Keratinocyte (primary cell): Measurements from ENCODE around the gene TOR4A. TPM values are rescaled to one million over a fixed set of nuclear protein-coding genes. Genes with fewer than 3 reads are reported as not detected.

Experiments
- DNase-seq: peaks from one replicate; pipeline ENCODE4 v3.0.0-alpha.2; 2011; ENCODE audit warnings: low read depth, missing footprints, low spot score
- FAIRE-seq: peaks from 2 replicates; lab custom pipeline; 2011; peaks lifted over from hg19 to GRCh38; lab: Jason Lieb, UNC
- H2AFZ ChIP-seq: 2 replicates; pipeline ENCODE4 v1.6.0; 2012; ENCODE audit warnings: low read length, control low read depth, inconsistent platforms; ENCODE audit not compliant: control insufficient read depth
- H3K27ac ChIP-seq: 2 replicates; pipeline ENCODE4 v1.5.1; 2011; ENCODE audit warnings: low read length; ENCODE audit not compliant: control insufficient read depth, insufficient read depth
- H3K27me3 ChIP-seq: 3 replicates; pipeline ENCODE4 v1.6.0; 2011; ENCODE audit warnings: low read length; ENCODE audit not compliant: control insufficient read depth, insufficient read depth; ENCODE audit errors: extremely low read depth
- H3K36me3 ChIP-seq, 2 experiments: 2 replicates in 1 of 2; 3 replicates in 1 of 2; pipeline ENCODE4 v1.5.1; 2011; ENCODE audit warnings: low read length in 2 of 2, mild to moderate bottlenecking in 1 of 2; ENCODE audit not compliant: control insufficient read depth in 2 of 2, insufficient read depth in 2 of 2; ENCODE audit errors: extremely low read depth in 1 of 2
- H3K4me1 ChIP-seq: 3 replicates; pipeline ENCODE4 v1.5.1; 2011; ENCODE audit warnings: low read length; ENCODE audit not compliant: control insufficient read depth, insufficient read depth; ENCODE audit errors: extremely low read depth
- H3K4me2 ChIP-seq: 3 replicates; pipeline ENCODE4 v1.6.0; 2011; ENCODE audit warnings: low read depth, low read length; ENCODE audit not compliant: control insufficient read depth, insufficient read depth; ENCODE audit errors: extremely low read depth
- H3K4me3 ChIP-seq, 3 experiments: fragments of 200-600 bp in 1 of 3; sonication (generic) in 1 of 3; 2 replicates in 2 of 3; 3 replicates in 1 of 3; pipeline ENCODE4 v1.5.1; 2011 to 2016; ENCODE audit warnings: low read length in 3 of 3, mild to moderate bottlenecking in 3 of 3, control low read depth in 2 of 3, inconsistent platforms in 1 of 3, low read depth in 1 of 3, mixed read lengths in 1 of 3, mixed run types in 1 of 3, moderate library complexity in 1 of 3; ENCODE audit not compliant: control insufficient read depth in 2 of 3, insufficient read depth in 2 of 3; ENCODE audit errors: extremely low read depth in 1 of 3
- H3K79me2 ChIP-seq: 2 replicates; pipeline ENCODE4 v1.6.0; 2012; ENCODE audit warnings: low read length; ENCODE audit not compliant: control insufficient read depth, insufficient read depth
- H3K9ac ChIP-seq: 3 replicates; pipeline ENCODE4 v1.6.0; 2011; ENCODE audit warnings: low read length; ENCODE audit not compliant: control insufficient read depth, insufficient read depth; ENCODE audit errors: extremely low read depth
- H3K9me1 ChIP-seq: 3 replicates; pipeline ENCODE4 v1.6.0; 2011; ENCODE audit warnings: low read length; ENCODE audit not compliant: control insufficient read depth, insufficient read depth; ENCODE audit errors: extremely low read depth
- H3K9me3 ChIP-seq: 2 replicates; pipeline ENCODE4 v1.5.1; 2012; ENCODE audit warnings: low read depth, low read length; ENCODE audit not compliant: control insufficient read depth
- H4K20me1 ChIP-seq: 3 replicates; pipeline ENCODE4 v1.6.0; 2011; ENCODE audit warnings: low read length; ENCODE audit not compliant: control insufficient read depth, insufficient read depth; ENCODE audit errors: extremely low read depth
- EZH2 ChIP-seq: IDR thresholded peaks from one replicate; pipeline ENCODE4 v1.6.1; 2012; ENCODE audit warnings: inconsistent platforms, mild to moderate bottlenecking, low read length, moderate library complexity
- dilution Hi-C: fragments of 300-500 bp; cut with MboI; formaldehyde crosslinking; loops from one replicate; pipeline ENCODE4 v1.7.0; 2020; ENCODE audit warnings: low sequenced_read_pairs; ENCODE audit not compliant: extremely low pct_ligation_motif_present
- polyA plus RNA-seq, 5 experiments: library from polyadenylated mRNA; depleted of rRNA in 3 of 5; stranded (reverse) in 3 of 5; stranded (forward) in 1 of 5; unstranded in 1 of 5; fragments of >200 nt; gene quantifications; 1 replicate in 1 of 5; 2 replicates in 3 of 5; 3 replicates in 1 of 5; pipeline versions ENCODE4 v1.2.1 to v1.2.3, GENCODE V29; 2011 to 2012; ENCODE audit warnings: missing spikeins in 2 of 5, low read depth in 1 of 5, low replicate concordance in 1 of 5
- TF ChIP-seq, protein P1 (sequence below), 3 experiments: IDR thresholded peaks in 1 of 3; conservative IDR thresholded peaks in 1 of 3; optimal IDR thresholded peaks in 1 of 3; 2 replicates in 2 of 3; 3 replicates in 1 of 3; pipeline versions ENCODE3 to v1.5.1; 2011; ENCODE audit warnings: low read length in 3 of 3, mild to moderate bottlenecking in 3 of 3, moderate library complexity in 2 of 3, control low read depth in 1 of 3, inconsistent platforms in 1 of 3; ENCODE audit not compliant: insufficient read depth in 2 of 3; ENCODE audit errors: extremely low read depth in 1 of 3

TOR4A gene
- polyA plus RNA-seq, 1 donor (not counting 4 experiments of a cell fraction or from before 2014, with no cell fraction given) = 5.8 TPM

- FAIRE-seq (no peak), DNase-seq (no peak)
- no peak overlapping the region for H3K4me2 ChIP-seq
- no peak overlapping the region for H3K27ac ChIP-seq
- no peak overlapping the region for H2AFZ ChIP-seq
- H3K79me2 ChIP-seq = no peaks in the 10 kb centered on the region
- no peak overlapping the region for H3K9ac ChIP-seq
- no peaks in the 10 kb centered on the region for H3K36me3 ChIP-seq
- peaks cover 21% of the 10 kb centered on the region for H3K27me3 ChIP-seq
- H3K4me1 ChIP-seq = peaks cover 3% of the 10 kb centered on the region
- no peaks in the 10 kb centered on the region for H4K20me1 ChIP-seq
- dilution Hi-C loops = no loop called here
- no peak for TF ChIP-seq EZH2
- TF ChIP-seq, protein P1, sequence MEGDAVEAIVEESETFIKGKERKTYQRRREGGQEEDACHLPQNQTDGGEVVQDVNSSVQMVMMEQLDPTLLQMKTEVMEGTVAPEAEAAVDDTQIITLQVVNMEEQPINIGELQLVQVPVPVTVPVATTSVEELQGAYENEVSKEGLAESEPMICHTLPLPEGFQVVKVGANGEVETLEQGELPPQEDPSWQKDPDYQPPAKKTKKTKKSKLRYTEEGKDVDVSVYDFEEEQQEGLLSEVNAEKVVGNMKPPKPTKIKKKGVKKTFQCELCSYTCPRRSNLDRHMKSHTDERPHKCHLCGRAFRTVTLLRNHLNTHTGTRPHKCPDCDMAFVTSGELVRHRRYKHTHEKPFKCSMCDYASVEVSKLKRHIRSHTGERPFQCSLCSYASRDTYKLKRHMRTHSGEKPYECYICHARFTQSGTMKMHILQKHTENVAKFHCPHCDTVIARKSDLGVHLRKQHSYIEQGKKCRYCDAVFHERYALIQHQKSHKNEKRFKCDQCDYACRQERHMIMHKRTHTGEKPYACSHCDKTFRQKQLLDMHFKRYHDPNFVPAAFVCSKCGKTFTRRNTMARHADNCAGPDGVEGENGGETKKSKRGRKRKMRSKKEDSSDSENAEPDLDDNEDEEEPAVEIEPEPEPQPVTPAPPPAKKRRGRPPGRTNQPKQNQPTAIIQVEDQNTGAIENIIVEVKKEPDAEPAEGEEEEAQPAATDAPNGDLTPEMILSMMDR (optimal IDR thresholded peaks at IDR 0.05 in 1 of 3, IDR thresholded peaks at IDR 0.05 in 1 of 3, conservative IDR thresholded peaks at IDR 0.05 in 1 of 3; ENCODE audit: extremely low read depth in 1 of 3, insufficient read depth in 2 of 3, low read length in 3 of 3) = no peak
- no peaks in the 10 kb centered on the region for H3K9me1 ChIP-seq
- no peaks in the 10 kb centered on the region for H3K9me3 ChIP-seq
- H3K4me3 ChIP-seq = no peak overlapping the region
Measured at GRCh38 chr9:137317021-137317717, 39.6 kb downstream of the TOR4A start.

GRCh38 chr9:137317718-137318511 is 40.4 kb downstream of the TOR4A start:
- Histone ChIP-seq H3K4me3 (no peak overlapping the region), H3K4me1 (no peaks in the 10 kb centered on the region), H3K9me1 (no peaks in the 10 kb centered on the region), H3K9ac (no peak overlapping the region), H4K20me1 (no peaks in the 10 kb centered on the region), H2AFZ (no peak overlapping the region), H3K79me2 (no peaks in the 10 kb centered on the region), H3K27me3 (peaks cover 21% of the 10 kb centered on the region), H3K27ac (no peak overlapping the region), H3K36me3 (no peaks in the 10 kb centered on the region), H3K9me3 (no peaks in the 10 kb centered on the region), H3K4me2 (no peak overlapping the region)
- dilution Hi-C loops = no loop called here
- no peak for DNase-seq
- TF ChIP-seq, protein P1 (optimal IDR thresholded peaks at IDR 0.05 in 1 of 3, IDR thresholded peaks at IDR 0.05 in 1 of 3, conservative IDR thresholded peaks at IDR 0.05 in 1 of 3; ENCODE audit: extremely low read depth in 1 of 3, insufficient read depth in 2 of 3, low read length in 3 of 3) = no peak
- FAIRE-seq = no peak
